Measurements from ENCODE around the gene HDLBP. TPM values are rescaled to one million over a fixed set of nuclear protein-coding genes. Genes with fewer than 3 reads are reported as not detected.

HDLBP gene
- total RNA-seq, 1 donor from 2014 or later = 839 TPM

GRCh38 chr2:241315879-241316631 is 583 bp upstream of the HDLBP start, which contains the start of gene SEPTIN2:
Gene SEPTIN2, plus strand, starts transcription at chr2:241315925. Its CDS starts 8,308 bp downstream, at chr2:241324233.
- H3K27ac Mint-ChIP-seq (ENCODE audit: unreplicated experiment) = peak within 1 kb of the TSS; percentile 100
- peak within 1 kb of the TSS; percentile 97 for H3K4me3 Mint-ChIP-seq (ENCODE audit: unreplicated experiment)
- DNase-seq (ENCODE audit: extremely low spot score, unreplicated experiment) = peak; percentile 93
- H3K9me3 Mint-ChIP-seq (ENCODE audit: unreplicated experiment) = no peaks in the 10 kb centered on the region
- H3K27me3 Mint-ChIP-seq (ENCODE audit: unreplicated experiment) = no peaks in the 10 kb centered on the region
- peaks cover 18% of the 10 kb centered on the region for H3K36me3 Mint-ChIP-seq (ENCODE audit: unreplicated experiment)
- no peak for TF ChIP-seq CTCF (IDR thresholded peaks at IDR 0.05)
- peaks cover 68% of the 10 kb centered on the region for H3K4me1 Mint-ChIP-seq (ENCODE audit: unreplicated experiment)

GRCh38 chr2:241314226-241315092 is 1.0 kb downstream of the HDLBP start:
- peak overlapping the region; percentile 100 for H3K27ac Mint-ChIP-seq (ENCODE audit: unreplicated experiment)
- DNase-seq (ENCODE audit: extremely low spot score, unreplicated experiment) = no peak
- no peaks in the 10 kb centered on the region for H3K27me3 Mint-ChIP-seq (ENCODE audit: unreplicated experiment)
- H3K4me1 Mint-ChIP-seq (ENCODE audit: unreplicated experiment) = peaks cover 65% of the 10 kb centered on the region
- TF ChIP-seq CTCF (IDR thresholded peaks at IDR 0.05) = no peak
- H3K9me3 Mint-ChIP-seq (ENCODE audit: unreplicated experiment) = no peaks in the 10 kb centered on the region
- peaks cover 16% of the 10 kb centered on the region for H3K36me3 Mint-ChIP-seq (ENCODE audit: unreplicated experiment)
- peak overlapping the region; percentile 97 for H3K4me3 Mint-ChIP-seq (ENCODE audit: unreplicated experiment)

- Mint-ChIP-seq H3K4me3 (ENCODE audit: unreplicated experiment) (peak overlapping the region; percentile 97), H3K36me3 (ENCODE audit: unreplicated experiment) (peaks cover 16% of the 10 kb centered on the region), H3K4me1 (ENCODE audit: unreplicated experiment) (peaks cover 65% of the 10 kb centered on the region), H3K27me3 (ENCODE audit: unreplicated experiment) (no peaks in the 10 kb centered on the region), H3K9me3 (ENCODE audit: unreplicated experiment) (no peaks in the 10 kb centered on the region), H3K27ac (ENCODE audit: unreplicated experiment) (peak overlapping the region; percentile 100)
- TF ChIP-seq CTCF (IDR thresholded peaks at IDR 0.05) = no peak
- DNase-seq (ENCODE audit: extremely low spot score, unreplicated experiment) = no peak
These were observed 1.9 kb downstream of the HDLBP start for GRCh38 chr2:241313543-241314095.

GRCh38 chr2:241312082-241312481 is 3.4 kb downstream of the HDLBP start:
- peak overlapping the region; percentile 25 for H3K27ac Mint-ChIP-seq (ENCODE audit: unreplicated experiment)
- H3K27me3 Mint-ChIP-seq (ENCODE audit: unreplicated experiment) = no peaks in the 10 kb centered on the region
- H3K36me3 Mint-ChIP-seq (ENCODE audit: unreplicated experiment) = peaks cover 5% of the 10 kb centered on the region
- no peak overlapping the region for H3K4me3 Mint-ChIP-seq (ENCODE audit: unreplicated experiment)
- H3K4me1 Mint-ChIP-seq (ENCODE audit: unreplicated experiment) = peaks cover 59% of the 10 kb centered on the region
- no peak for TF ChIP-seq CTCF (IDR thresholded peaks at IDR 0.05)
- H3K9me3 Mint-ChIP-seq (ENCODE audit: unreplicated experiment) = no peaks in the 10 kb centered on the region
- no peak for DNase-seq (ENCODE audit: extremely low spot score, unreplicated experiment)

All from osteocyte (in vitro differentiated cells).